Testis (tissue), 3 donors: ENCODE data around the gene ZBTB40. TPM values are rescaled to one million over a fixed set of nuclear protein-coding genes. Genes with fewer than 3 reads are reported as not detected.

Experiments
- DNase-seq: peaks from one replicate; pipeline ENCODE4 v3.0.0-alpha.2; 2019
- H3K27ac ChIP-seq, 2 donors: fragments of 200-600 bp; sonication (generic); one replicate each; pipeline ENCODE4 v1.5.1; 2019
- H3K27me3 ChIP-seq: fragments of 200-600 bp; sonication (generic); one replicate; pipeline ENCODE4 v1.5.1; 2019
- H3K36me3 ChIP-seq: fragments of 200-600 bp; sonication (generic); one replicate; pipeline ENCODE4 v1.5.1; 2017; ENCODE audit warnings: low read depth; ENCODE audit errors: missing control alignments
- H3K4me1 ChIP-seq: fragments of 200-600 bp; sonication (generic); one replicate; pipeline ENCODE4 v1.5.1; 2019
- H3K4me3 ChIP-seq, 2 donors: fragments of 200-600 bp; sonication (generic); one replicate each; pipeline ENCODE4 v1.5.1; 2017 to 2019
- H3K9me3 ChIP-seq: fragments of 200-600 bp; sonication (generic); one replicate; pipeline ENCODE4 v1.5.1; 2017
- CTCF ChIP-seq, 3 experiments: fragments of 450-650 bp in 2 of 3; fragments of 200-600 bp in 1 of 3; sonication (generic) in 1 of 3; IDR thresholded peaks; one replicate each; pipeline ENCODE4 v1.5.1; 2016 to 2019; ENCODE audit warnings: antibody characterized with exemption in 3 of 3, mild to moderate bottlenecking in 2 of 3, moderate library complexity in 1 of 3
- POLR2A ChIP-seq: fragments of 450-650 bp; IDR thresholded peaks from one replicate; pipeline ENCODE4 v1.6.1; 2017; ENCODE audit warnings: antibody characterized with exemption, mild to moderate bottlenecking, moderate library complexity
- WGBS, 2 donors: methylation state at CpG; one replicate each; pipeline ENCODE4 v1.1.5; 2018; 5-methylcytosine and 5-hydroxymethylcytosine counted together
- intact Hi-C: fragments of 100-400 bp; cut with DNase I; formaldehyde crosslinking; loops from one replicate; pipeline ENCODE4 v1.15.1; 2023; ENCODE audit warnings: low total_unique reads
- polyA plus RNA-seq: library from polyadenylated mRNA; stranded (reverse); fragments of 350-450 nt; fragmentation: Illumina TruSeq; extraction: RNeasy Lipid Tissue Mini Kit (QIAGEN cat#74804); gene quantifications from one replicate; pipeline ENCODE4 v1.2.3, GENCODE V29; 2014; ENCODE audit warnings: low read depth, low replicate concordance; ENCODE audit not compliant: insufficient read depth
- total RNA-seq, 2 donors: library from RNA; depleted of rRNA; stranded (reverse); fragments of >200 nt; gene quantifications; one replicate each; pipeline ENCODE4 v1.2.3, GENCODE V29; 2016

The ZBTB40 gene
- total and polyA plus RNA-seq, 3 donors from 2014 or later = 15.6 to 28.6 (median 28.1) TPM

GRCh38 chr1:22529901-22530621 lies 78.4 kb downstream of the ZBTB40 start:
- intact Hi-C loops = no loop called here
- H3K27ac ChIP-seq = no peak overlapping the region
- H3K36me3 ChIP-seq = no peaks in the 10 kb centered on the region
- H3K27me3 ChIP-seq = no peaks in the 10 kb centered on the region
- WGBS, 2 donors = 56 to 62% methylated on average over 12 of the region's 12 CpGs
- peaks cover 10% of the 10 kb centered on the region for H3K4me1 ChIP-seq
- peak; percentile 51 for DNase-seq
- no peak overlapping the region for H3K4me3 ChIP-seq
- no peaks in the 10 kb centered on the region for H3K9me3 ChIP-seq
- TF ChIP-seq POLR2A (no peak), CTCF (IDR thresholded peaks at IDR 0.05) (no peak)

DNA sequence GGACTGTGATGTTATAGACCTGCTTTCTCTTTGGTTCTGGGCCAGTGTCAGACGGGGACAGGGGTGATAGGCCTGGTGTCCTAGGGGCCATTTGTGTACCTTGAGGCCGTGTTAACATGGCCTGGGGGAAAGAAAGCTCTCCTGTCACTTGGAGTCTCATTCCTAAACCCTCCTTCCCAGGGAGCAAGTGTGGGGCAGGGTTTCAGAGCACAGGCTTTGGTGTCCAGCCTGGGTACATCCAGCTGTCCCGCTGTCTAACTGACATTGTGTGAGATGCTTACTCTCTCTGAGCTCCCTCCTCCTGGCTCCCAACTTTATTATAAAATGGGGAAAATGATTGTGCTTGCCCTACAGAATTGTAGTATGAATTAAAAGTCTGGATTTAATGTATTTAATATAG lies 79.1 kb downstream of the ZBTB40 start:
- TF ChIP-seq CTCF (IDR thresholded peaks at IDR 0.05) (no peak), POLR2A (no peak)
- no peak overlapping the region for H3K4me3 ChIP-seq
- H3K27ac ChIP-seq = peak overlapping the region in 1 of 2 donors; percentile 19
- intact Hi-C loops = no loop called here
- no peaks in the 10 kb centered on the region for H3K27me3 ChIP-seq
- no peak for DNase-seq
- 71 to 85% methylated on average over 3 of the region's 3 CpGs for WGBS, 2 donors
- H3K9me3 ChIP-seq = no peaks in the 10 kb centered on the region
- H3K36me3 ChIP-seq = no peaks in the 10 kb centered on the region
- peaks cover 10% of the 10 kb centered on the region for H3K4me1 ChIP-seq

- H3K9me3 ChIP-seq = no peaks in the 10 kb centered on the region
- no peak overlapping the region for H3K27ac ChIP-seq
- H3K4me3 ChIP-seq = no peak overlapping the region
- H3K36me3 ChIP-seq = no peaks in the 10 kb centered on the region
- intact Hi-C loops = no loop called here
- H3K4me1 ChIP-seq = peaks cover 10% of the 10 kb centered on the region
- 51 to 58% methylated on average over 5 to 6 of the region's 6 CpGs for WGBS, 2 donors
- TF ChIP-seq POLR2A = no peak
- no peak for TF ChIP-seq CTCF (IDR thresholded peaks at IDR 0.05)
- DNase-seq = no peak
- H3K27me3 ChIP-seq = no peaks in the 10 kb centered on the region
Measured at GRCh38 chr1:22531251-22531650, 79.6 kb downstream of the ZBTB40 start.

DNA sequence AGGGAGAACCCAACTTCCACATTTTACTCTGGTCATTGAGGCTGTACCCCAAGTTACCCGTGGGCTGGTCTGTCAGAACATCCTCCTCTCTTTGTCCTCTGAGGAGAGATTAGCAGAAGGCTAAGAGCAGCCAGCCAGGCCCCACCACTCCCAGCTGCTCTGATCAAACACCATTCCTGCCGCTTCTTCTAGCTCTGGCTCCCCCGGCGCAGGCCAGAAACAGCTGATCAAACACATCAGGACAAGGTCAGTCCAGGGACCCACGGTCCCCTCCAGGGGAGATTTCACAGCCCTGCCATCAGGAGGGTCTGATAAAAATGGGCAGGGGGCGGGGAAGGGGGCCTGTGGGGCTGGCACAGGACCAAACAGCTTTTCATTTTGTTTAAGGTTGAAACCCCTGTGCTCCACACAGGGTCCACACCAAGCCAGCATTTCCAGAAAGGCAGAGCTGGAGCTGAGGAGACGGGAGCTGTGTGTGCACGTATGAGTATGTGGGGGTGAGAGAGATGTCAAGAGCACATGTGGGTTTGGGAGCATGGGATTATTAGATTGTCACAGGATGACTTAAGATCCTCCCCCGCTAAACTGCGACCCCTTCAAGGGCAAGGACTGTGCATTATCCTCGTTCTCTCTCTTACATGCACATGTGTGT lies 81.7 kb downstream of the ZBTB40 start:
- Histone ChIP-seq H3K4me3 (no peak overlapping the region), H3K4me1 (peaks cover 21% of the 10 kb centered on the region), H3K27me3 (no peaks in the 10 kb centered on the region), H3K36me3 (no peaks in the 10 kb centered on the region), H3K9me3 (no peaks in the 10 kb centered on the region), H3K27ac (no peak overlapping the region)
- intact Hi-C loops = no loop called here
- TF ChIP-seq CTCF (IDR thresholded peaks at IDR 0.05) = no peak
- no peak for TF ChIP-seq POLR2A
- DNase-seq = no peak
- 62 to 66% methylated on average over 11 of the region's 11 CpGs for WGBS, 2 donors
